T1000 (cell line): Measurements from ENCODE around the gene ADARB2.

Experiments
- DNase-seq: peaks from one replicate; lab custom pipeline; 2025; ENCODE audit warnings: mixed read lengths; lab: John Stamatoyannopoulos, UW

ADARB2 gene

DNA sequence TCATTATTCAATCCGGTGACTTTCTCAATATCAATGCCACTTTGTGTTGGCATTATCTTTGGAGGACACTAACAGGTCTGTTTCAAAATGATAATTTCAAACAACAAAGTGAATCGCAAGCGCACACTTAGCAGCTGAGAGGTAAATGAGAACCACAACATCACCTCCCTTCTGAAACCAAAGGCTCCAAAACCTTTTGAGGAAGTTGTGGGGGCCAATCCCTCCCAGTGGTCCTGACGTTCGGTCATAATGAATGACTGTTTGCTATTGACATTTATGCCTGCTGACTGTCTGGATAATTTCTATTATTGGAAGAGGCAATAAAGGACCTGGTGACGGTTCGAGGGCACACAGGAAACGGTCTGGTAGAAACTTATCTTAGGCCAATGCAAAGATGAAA, 1.8 kb downstream of the ADARB2 start:
- DNase-seq: no peak

DNA sequence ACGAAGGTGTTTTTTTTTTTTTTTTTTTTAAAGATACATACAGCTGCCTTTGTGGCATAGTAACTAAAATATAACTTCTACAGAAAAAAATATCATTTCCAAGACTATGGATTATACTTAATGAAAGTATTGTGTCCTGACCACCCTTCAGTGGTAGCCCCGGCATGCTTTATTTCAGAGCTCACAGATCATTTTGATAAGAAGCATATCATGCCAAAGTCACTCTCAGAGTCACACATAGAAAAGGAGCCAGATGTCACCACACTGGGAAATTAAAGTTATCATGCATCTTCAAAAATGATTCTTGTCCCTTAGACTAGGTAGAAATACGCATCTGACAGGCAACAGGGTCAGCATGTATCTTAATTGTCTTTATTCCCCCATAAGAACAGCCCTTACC, 3.0 kb downstream of the ADARB2 start:
- no peak for DNase-seq

DNA sequence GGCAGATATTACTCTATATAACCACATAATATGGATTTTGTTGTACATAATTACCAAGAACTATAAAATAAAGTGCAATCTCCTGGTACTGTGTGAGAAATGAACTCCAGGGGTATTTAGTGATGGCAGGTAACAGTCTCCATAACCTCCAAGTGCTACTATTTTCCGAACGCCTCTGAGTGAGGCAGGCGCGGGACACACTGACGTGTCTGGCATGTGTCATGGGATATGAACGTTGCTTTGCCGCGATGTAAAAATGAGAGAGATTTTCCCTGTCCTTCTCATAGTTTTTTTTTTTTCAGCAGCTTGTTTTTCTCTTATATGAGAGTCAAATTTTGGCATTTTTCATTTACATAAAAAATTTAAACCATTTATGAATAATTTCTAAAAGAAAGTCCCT, 3.6 kb downstream of the ADARB2 start:
- DNase-seq: no peak

DNA sequence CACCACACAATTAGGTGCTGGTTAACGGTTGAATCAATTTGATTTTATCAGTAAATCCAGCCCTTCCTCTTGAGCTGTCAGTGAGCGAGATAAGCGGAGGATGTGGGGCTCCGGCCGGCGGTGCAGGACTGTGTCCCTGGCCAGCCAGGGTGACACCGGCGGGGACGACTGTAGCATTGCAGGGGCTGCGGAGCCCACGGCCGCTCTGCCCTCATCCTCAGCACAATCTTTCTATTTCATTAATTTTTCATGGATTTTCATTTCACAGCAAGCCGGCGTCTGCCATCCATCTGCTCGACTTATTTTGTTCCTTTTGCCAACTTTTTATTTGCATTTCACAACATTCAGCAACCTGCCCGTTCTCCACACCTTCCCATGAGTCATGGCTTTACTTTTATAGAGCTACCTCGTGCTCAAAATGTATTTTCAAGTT, 4.7 kb downstream of the ADARB2 start:
- no peak for DNase-seq

DNA sequence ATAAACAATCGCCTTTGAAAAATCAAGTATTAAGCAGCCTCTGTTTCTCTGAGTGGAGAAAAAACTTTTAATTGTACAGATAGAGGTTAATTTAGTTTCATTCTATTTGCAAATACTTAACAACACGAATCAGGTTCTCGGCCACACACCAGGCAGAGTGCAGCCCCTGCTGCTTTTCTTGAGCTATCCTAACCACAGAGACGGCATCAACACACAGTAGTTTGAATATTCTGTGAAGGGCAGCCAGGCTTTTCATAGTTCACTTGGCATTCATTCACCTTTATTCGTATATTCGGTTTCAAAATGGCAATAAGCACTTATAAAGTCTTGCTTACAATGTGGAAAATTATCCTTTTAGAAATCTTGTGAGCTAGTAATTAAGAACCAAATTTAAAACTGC, 5.7 kb downstream of the ADARB2 start:
- DNase-seq: no peak

DNA sequence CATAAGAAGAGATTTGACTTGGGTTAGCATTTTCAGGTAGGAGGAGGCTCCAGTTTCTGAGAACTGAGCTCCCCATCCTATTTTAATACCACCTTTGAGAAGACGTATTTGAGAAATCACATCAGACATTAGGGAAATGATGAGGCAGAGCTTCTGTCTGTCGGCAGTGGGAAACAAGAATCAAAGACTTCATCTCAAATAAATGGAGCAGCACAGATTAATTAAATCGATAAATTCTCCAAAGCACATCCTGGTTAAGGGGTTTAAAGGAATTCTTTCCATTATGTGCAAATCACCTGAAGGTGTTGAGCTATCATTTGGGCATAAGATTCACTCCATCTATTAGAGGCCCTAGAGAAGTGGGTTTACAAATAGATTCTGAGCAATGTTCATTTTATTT, 7.6 kb downstream of the ADARB2 start:
- DNase-seq: no peak

DNA sequence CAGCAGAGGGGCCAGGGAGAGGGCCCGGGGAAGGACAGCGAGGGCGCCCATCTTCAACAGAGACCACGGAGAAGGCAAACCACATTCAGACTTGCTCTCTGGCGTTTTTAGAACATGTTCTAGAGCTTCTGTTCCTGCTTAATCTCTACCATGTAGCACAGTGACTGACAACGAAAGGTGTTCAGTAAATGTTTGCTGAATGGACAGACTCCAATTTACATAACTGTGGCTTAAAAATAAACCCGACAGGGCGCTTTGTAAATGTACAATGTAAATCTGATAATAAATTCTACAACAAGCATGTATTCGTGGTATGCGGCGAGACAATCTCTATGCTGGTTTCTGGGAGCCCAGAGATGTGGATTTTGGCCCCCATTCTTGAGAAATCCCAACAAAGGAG, 10.5 kb downstream of the ADARB2 start:
- no peak for DNase-seq

DNA sequence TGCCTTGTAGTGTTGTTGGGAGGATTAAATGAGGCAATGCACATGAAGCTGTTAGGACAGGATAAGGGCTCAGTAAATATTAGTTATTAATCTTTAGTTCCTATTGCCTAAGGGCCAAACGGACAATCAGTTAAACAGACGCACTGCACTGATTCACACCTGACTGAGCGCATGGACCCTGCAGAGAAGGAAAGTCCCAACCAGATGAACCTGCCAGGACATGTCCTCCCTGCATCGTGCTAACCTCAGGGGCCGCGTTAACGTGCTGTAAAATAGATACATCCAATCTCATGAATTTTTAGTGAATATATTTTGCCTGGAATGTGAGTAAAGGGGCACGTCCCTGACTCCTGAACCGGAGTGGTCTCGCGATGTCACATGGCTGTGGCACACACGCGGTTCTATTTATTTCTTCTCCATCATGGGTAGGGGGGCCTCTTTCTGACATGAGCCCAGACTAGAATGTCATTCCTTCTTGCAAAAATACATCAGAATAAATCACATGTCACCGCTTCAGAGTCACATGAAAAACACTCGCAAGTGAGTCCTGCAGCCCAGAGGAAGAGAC, 12.3 kb downstream of the ADARB2 start:
- DNase-seq: no peak

DNA sequence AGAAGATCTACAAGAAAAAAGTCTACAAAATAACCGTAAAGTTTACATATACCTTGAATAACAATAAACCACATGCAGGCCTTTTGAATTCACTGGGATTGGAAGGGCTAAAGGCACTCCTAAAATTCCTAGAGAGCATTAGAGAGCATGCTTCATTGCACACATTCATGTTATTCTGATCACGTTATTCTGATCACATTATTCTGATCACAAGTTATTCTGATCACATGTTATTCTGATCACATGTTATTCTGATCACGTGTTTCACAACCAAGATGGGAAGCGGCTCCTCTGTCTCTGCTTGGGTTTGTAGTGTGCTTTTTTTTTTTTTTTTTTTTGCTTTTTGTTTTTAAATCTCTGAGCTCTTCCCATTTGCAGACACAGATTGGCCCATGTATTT, 20.5 kb downstream of the ADARB2 start:
- no peak for DNase-seq

DNA sequence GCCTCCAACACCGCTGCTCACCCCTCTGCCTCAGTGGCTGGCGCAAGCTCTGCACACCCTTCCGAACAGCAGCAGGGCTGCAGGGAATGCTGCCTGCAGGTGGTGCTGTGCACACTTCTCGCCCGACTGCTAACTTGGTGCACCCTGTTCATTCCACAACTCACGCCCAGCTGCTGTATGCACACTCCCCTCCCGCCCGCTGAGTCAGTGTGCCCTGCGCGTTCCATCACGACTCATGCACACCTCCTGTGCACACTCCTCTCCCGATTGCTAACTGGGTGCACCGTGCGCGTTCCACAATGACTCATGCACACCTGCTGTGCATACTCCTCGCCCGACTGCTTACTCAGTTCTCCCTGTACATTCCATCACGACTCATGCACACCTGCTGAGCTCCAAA, 21.5 kb downstream of the ADARB2 start:
- DNase-seq: no peak

DNA sequence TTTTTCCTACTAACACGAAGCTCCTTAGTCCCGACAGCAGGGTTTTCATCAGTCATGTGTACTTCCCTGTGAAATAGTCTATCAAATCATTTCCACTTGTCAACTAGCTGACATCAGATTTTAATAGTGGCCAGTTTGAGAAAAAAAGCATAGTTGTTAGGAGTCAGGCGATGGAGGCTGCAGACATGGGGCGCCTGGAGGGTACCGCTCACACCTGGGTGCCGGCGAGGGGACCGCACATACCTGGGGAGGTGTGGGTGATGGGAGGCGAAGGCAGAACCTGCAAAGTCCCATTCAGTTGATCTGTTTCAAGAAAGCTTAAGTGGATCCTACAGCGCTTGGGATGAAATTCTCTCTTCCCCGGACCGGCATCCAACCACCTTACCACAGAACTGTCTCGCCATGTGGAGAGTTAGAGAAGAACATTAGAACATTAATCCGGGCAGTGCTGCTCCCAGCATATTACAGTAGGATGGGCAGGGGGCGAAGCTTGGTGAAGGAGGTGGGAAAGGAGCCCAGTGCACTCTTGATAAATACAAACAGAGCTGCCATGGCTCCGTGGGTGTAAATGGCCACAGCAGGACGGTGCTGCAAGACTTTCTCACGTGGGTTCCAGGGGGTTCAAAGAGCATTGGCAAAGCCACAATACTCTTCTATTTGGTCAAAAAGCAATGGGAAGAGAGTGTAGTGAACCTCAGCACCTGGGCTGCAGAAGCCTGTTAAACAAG, 24.2 kb downstream of the ADARB2 start:
- DNase-seq: no peak

DNA sequence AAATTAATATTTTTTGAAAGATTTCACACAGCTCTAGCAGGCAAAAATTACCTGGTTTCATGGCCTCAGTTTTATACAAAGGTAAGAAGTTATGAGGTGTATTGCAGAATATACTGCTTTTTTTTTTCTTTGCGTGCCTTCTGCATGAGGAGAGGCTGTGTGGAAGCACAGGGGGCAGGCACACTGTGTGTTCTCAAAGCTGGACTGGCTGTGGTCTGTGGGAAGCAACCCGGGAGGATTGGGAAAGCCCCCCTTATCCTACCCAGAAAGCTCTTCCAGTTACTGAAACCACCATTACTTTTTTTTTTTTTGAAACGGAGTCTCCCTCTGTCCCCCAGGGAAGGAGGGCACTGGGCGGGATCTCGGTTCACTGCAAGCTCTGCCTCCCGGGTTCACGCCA, 25.0 kb downstream of the ADARB2 start:
- DNase-seq: no peak

DNA sequence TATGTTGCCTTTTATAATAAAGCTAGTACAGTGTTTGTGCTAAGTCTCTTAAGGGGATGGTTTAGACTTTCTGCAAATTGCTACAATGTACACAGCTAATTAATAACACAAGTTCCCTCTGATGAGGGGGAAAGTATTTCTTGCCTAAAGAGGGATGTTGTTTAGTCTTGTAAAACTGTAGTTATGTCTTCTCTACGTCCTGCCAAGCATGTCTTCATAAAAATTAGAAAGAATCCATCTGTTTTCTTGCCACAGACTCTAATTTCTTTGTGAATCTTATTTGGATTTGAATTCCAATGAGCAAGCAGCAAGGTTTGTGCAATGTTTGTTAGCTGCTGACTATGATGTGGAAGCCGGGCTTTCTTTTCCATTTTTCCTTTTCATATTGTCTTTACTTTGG, 28.2 kb downstream of the ADARB2 start:
- no peak for DNase-seq

DNA sequence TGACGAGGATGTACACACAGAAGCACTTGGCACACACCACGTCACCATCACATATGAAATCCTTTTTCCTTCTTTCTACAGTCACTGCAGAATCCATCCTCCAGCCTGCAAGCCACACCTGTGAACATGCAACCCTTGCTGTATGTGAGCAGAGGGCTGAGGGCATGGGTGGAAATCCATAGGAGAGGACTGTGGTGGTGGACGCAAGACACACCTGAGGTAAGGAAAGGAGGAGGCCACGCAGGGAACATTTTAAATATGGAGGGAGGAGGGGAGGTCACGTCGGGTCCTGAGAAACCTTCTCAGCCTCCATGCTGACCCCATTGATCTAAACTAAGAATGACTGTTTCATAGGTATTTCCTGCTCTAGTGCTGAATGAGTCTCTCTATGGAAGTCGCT, 28.6 kb downstream of the ADARB2 start:
- no peak for DNase-seq

DNA sequence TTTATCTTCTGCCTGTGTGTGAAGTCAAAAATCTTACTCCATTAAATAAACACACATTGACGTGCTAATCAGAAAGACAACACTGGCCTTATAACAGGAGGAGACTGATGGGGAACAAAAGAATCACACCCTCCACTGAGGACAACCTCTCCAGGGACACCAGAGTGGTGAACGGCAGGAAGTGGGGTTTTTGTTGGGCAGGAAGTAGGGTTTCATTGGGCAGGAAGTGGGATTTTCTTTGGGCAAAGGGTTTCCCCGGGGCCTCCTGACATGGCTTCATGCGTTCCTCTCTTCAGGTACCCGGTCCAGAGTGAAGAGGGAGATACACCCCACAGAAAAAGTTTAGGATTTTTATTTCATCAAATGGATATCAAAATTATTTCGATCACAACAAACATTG, 30.6 kb downstream of the ADARB2 start:
- no peak for DNase-seq

DNA sequence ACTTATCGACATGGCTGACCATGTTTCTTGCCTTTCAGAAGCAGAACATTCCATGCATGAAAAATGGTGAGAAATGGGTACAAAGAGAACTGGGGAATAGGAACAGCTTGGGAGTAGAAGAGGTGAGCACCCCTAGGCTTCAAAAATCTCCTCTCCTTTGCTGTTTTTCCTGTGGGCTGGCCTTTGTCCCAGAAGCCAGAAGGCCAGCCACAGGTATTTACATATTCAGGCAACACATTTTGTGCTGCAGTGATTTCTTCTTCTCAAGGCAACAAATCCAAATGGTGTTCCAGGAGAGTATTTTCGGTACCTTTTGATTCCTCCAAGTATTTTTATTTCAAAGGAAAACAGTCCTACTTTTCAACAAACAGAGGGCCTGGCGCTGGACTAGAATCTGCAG, 31.1 kb downstream of the ADARB2 start:
- DNase-seq: no peak

DNA sequence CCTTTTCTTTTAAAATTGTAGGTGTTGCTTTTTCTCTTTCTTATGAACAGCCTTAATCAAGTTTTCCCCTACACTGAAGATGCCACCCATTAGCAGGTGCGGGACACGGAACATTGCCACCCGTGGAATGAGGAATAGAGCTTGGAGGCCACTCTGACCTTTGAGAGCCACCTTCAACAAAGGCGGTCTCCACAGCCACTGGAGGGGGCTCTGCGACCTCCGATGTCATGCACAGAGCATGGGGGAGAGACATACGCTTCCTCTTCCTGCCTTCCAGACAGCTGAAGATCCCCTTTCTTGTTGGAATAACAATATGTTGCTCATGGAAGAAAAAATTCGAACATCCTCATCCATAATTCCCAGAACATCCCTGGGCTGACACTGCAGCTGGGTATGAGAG, 39.1 kb downstream of the ADARB2 start:
- no peak for DNase-seq

DNA sequence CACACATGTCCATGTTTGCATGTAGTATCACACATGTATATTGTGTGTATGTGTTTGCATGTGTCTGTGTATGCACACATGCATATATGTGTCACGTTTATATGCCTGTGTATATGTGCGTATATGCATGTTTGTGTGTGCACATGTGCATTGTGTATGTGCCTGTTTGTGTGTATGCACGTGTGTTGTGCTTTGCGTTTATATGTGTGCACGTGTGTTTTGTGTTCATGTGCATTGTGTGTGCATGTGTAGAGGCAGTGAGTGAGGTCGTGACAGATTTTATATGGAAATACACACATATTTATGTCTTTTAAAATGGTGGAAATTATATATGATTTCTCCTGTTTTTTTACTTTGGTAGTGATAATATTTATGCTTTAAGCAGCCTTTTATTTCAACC, 41.2 kb downstream of the ADARB2 start:
- no peak for DNase-seq

DNA sequence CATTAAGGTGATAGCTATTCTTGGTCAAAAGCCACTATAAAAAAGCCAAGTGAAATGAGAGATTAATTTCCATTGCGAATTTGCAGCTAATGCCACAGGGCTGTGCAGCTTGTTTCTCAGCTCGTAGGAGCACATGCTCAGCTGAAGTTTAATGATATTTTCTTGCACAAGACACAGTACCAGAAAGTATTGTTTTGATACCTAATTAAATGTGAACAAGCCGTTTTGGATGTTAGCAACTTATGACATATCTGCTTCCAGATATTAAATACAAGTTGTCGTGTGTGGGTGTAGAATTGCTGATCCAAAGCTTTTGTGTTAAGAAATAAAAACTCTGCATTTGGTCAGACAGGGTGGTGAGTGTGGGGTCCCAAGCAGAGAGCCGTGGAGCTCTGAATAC, 47.2 kb downstream of the ADARB2 start:
- no peak for DNase-seq

DNA sequence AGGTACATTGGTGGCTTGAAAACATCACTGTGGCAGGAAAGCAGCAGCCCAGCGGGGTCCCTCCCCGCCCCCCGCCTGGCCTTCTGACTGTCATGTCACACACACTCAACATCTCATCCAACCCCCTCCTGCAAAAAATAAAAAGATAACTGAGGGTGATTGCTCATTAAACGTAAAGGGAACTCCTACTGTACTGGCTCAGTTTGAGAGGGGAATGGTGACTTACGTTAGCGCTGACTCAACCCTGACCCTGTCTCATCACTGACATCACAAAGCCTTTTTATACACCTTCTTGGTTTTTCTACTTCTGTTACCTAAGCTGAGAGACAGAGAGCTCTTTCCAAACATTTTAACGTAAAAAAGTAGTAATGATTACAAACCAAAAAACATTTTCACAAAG, 48.8 kb downstream of the ADARB2 start:
- DNase-seq: no peak

DNA sequence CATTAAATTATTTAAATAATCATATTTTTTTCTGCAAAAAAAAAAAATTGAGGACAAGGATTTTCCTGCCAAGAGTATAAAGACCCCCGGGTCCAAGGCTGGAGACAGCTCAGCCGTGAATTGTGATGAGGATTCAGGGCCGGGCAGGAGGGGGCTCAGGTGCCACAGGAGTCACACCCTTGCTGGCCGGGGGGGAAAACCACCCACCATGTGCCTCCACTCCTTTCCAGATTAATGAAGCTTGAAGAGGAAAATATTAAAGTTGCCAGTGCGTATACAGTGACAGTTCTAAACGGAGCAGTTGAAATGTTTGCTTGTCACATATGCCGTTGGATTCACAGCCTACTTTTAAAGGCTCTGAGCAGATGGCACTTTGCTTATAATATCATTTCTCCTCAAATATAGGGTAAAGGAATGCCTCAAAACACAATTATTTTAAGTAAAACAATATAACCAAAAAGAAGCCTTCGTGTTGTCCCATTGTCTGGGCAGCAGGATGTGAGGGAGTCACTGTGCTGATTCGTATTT, 49.6 kb downstream of the ADARB2 start:
- DNase-seq: no peak

DNA sequence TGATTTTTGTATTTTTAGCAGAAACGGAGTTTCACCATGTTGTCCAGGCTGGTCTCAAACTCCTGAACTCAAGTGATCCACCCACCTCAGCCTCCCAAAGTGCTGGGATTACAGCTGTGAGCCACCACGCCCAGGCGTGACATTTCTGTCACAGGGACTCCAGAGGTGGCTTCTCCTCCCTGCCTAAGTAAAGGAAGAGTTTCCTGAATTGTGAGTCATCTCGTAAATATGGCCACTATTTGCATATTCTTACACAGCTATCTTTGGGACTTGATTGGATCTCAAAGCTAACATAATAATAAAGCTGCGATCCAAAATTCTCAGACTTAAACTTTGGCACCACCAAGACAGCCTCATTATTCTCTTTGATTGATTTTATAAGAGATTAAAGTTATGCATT, 50.1 kb downstream of the ADARB2 start:
- no peak for DNase-seq

DNA sequence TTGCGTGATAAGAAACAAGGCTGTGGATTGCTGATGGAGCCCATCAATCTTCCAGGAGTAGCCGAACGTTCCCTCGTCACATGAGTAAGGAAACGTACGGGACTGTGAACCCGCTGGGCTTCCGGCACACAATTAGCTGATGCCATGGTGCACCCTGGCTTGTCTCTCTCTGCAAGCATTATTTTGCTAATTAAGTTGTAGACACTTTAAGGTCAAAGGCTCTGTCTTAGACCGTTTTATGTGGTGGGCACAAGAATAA, 50.9 kb downstream of the ADARB2 start:
- no peak for DNase-seq
